ENCODE data around the gene CPED1.

The CPED1 gene

DNA sequence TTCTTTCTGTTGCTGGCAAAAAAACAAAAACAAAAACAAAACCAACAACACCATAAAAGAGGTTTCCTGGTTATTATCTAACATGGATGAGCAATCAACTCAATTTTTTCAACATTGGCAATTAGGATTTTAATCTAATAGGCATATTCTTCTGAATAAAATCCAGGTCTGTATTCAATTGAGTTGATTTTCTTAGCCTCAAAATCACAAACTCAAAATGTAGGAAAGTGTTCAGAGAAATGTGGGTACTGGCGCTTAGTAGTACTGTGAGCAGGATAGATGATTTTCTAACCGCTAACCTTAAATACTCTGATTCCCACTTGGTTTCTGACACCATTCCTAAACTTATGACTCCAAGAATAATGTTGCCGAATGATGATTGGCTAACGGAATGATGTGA, 345.9 kb downstream of the CPED1 start:
- no peak overlapping the region for H2BK12ac ChIP-seq (ENCODE audit: low read length in 2 of 2)
- H3K27me3 ChIP-seq (ENCODE audit: control insufficient read depth in 1 of 2, insufficient read depth in 1 of 2, low read length in 2 of 2), result peaks cover under 1 to 11% of the 10 kb centered on the region in 2 experiments
- H3K9me3 ChIP-seq (ENCODE audit: control insufficient read depth, low read length), result no peaks in the 10 kb centered on the region
- no peak overlapping the region for H3K4me2 ChIP-seq (ENCODE audit: low read length, poor library complexity, severe bottlenecking)
- no peak overlapping the region for H2BK120ac ChIP-seq (ENCODE audit: low read depth, low read length)
- 100% methylated on average over 4 of the region's 4 CpGs for WGBS
- H3K14ac ChIP-seq (ENCODE audit: low read length in 2 of 2), result no peak overlapping the region
- DNase-seq, result no peak
- no peak overlapping the region for H3K9ac ChIP-seq (ENCODE audit: low read length)
- H2BK5ac ChIP-seq (ENCODE audit: low read depth, low read length, poor library complexity, severe bottlenecking), result no peak overlapping the region
- H3K27ac ChIP-seq (ENCODE audit: low read length, poor library complexity, severe bottlenecking), result no peak overlapping the region
- H2BK15ac ChIP-seq (ENCODE audit: low read depth, poor library complexity, severe bottlenecking), result no peak overlapping the region
- H3K23ac ChIP-seq (ENCODE audit: low read length in 2 of 2), result no peak overlapping the region
- H4K91ac ChIP-seq (ENCODE audit: low read length), result no peak overlapping the region
- no peak overlapping the region for H3K4ac ChIP-seq (ENCODE audit: low read depth in 1 of 2, low read length in 2 of 2)
- H3K36me3 ChIP-seq (ENCODE audit: control insufficient read depth in 1 of 2, insufficient read depth in 2 of 2, low read depth in 1 of 2, low read length in 2 of 2), result no peaks in the 10 kb centered on the region
- H3K4me1 ChIP-seq (ENCODE audit: control insufficient read depth, insufficient read depth, low read depth, low read length), result peaks cover 12% of the 10 kb centered on the region
- H3K79me1 ChIP-seq (replicated peaks; ENCODE audit: low read length, poor library complexity, severe bottlenecking), result no peaks in the 10 kb centered on the region
- H2AK5ac ChIP-seq (ENCODE audit: low read length, severe bottlenecking), result no peak overlapping the region
- H3K4me3 ChIP-seq (ENCODE audit: insufficient read depth in 1 of 2, low read depth in 1 of 2, low read length in 2 of 2), result no peak overlapping the region
- no peak overlapping the region for H4K8ac ChIP-seq (ENCODE audit: low read length)
- H3K18ac ChIP-seq (ENCODE audit: low read depth in 1 of 2, low read length in 2 of 2), result no peak overlapping the region
- no peak overlapping the region for H2AFZ ChIP-seq (ENCODE audit: low read depth, low read length)

DNA sequence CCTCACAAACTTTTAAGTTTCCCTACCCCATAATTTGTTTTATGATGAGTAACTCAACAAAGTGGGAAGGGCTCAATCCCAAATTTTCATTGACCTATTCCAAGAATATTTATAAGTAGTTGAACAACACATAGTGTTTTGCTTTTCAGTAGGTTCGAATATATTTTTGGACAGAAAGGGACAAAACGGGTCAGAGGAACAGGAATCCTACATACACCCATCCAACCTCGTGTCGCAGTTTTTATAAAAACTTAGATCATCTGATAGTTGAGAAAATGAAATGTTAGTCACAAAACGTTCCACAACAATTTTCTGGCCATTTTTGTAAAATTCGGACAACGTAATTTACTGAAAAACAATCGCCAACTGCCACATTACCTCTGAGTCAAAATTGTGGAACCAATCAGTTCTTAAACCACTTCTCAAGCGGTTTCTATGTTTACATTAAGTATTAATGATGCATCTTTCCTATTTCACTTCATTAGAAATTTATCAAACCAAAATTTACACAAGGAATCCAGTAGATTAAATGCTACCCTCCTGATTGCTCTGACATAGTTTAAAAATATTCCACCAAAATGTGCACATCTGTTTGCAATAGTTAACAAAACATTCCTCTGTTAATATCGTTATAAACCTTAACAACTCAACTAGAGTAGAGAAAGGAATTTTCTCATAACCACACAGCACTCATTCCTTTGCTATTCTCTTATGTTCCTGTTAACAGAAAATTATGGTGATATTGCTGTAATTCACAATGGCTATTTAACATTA, 346.6 kb downstream of the CPED1 start:
- Histone ChIP-seq H3K27me3 (ENCODE audit: control insufficient read depth in 1 of 2, insufficient read depth in 1 of 2, low read length in 2 of 2) (peaks cover 0 to 4% of the 10 kb centered on the region in 2 experiments), H3K18ac (ENCODE audit: low read depth in 1 of 2, low read length in 2 of 2) (no peak overlapping the region), H4K8ac (ENCODE audit: low read length) (no peak overlapping the region), H3K36me3 (ENCODE audit: control insufficient read depth in 1 of 2, insufficient read depth in 2 of 2, low read depth in 1 of 2, low read length in 2 of 2) (no peaks in the 10 kb centered on the region), H3K4me2 (ENCODE audit: low read length, poor library complexity, severe bottlenecking) (no peak overlapping the region), H3K23ac (ENCODE audit: low read length in 2 of 2) (no peak overlapping the region), H3K4me1 (ENCODE audit: control insufficient read depth, insufficient read depth, low read depth, low read length) (peaks cover 5% of the 10 kb centered on the region), H4K91ac (ENCODE audit: low read length) (no peak overlapping the region), H2BK120ac (ENCODE audit: low read depth, low read length) (no peak overlapping the region), H3K9me3 (ENCODE audit: control insufficient read depth, low read length) (no peaks in the 10 kb centered on the region), H2BK5ac (ENCODE audit: low read depth, low read length, poor library complexity, severe bottlenecking) (no peak overlapping the region), H2BK15ac (ENCODE audit: low read depth, poor library complexity, severe bottlenecking) (no peak overlapping the region), H3K9ac (ENCODE audit: low read length) (no peak overlapping the region), H3K27ac (ENCODE audit: low read length, poor library complexity, severe bottlenecking) (no peak overlapping the region), H3K14ac (ENCODE audit: low read length in 2 of 2) (no peak overlapping the region), H2AK5ac (ENCODE audit: low read length, severe bottlenecking) (no peak overlapping the region), H3K79me1 (replicated peaks; ENCODE audit: low read length, poor library complexity, severe bottlenecking) (no peaks in the 10 kb centered on the region), H2AFZ (ENCODE audit: low read depth, low read length) (no peak overlapping the region), H3K4ac (ENCODE audit: low read depth in 1 of 2, low read length in 2 of 2) (no peak overlapping the region), H2BK12ac (ENCODE audit: low read length in 2 of 2) (no peak overlapping the region), H3K4me3 (ENCODE audit: insufficient read depth in 1 of 2, low read depth in 1 of 2, low read length in 2 of 2) (no peak overlapping the region)
- DNase-seq, result no peak
- 91% methylated on average over 8 of the region's 10 CpGs for WGBS

DNA sequence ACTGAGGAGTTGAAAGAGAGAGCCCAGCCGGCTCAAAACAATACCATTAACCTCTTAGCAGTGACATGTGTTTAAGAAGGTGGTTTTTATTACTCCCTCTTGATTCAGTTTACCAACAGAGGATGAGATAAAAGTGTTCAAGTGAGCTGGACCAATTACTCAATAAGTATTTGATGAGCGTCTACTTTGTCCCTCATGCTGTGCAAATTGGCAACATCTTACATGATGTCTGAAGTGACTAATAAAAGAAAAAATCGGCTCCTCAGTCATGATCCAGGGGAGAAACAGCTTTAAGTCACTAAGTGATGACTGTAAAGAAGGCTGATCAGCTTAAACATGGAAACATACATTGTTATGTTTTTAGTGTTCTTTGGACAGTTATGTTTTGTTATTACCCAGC, 348.1 kb downstream of the CPED1 start:
- Histone ChIP-seq H3K9me3 (ENCODE audit: control insufficient read depth, low read length) (no peaks in the 10 kb centered on the region), H2AFZ (ENCODE audit: low read depth, low read length) (no peak overlapping the region), H4K91ac (ENCODE audit: low read length) (no peak overlapping the region), H3K14ac (ENCODE audit: low read length in 2 of 2) (no peak overlapping the region), H4K8ac (ENCODE audit: low read length) (no peak overlapping the region), H3K9ac (ENCODE audit: low read length) (no peak overlapping the region), H2BK15ac (ENCODE audit: low read depth, poor library complexity, severe bottlenecking) (no peak overlapping the region), H3K79me1 (replicated peaks; ENCODE audit: low read length, poor library complexity, severe bottlenecking) (no peaks in the 10 kb centered on the region), H2AK5ac (ENCODE audit: low read length, severe bottlenecking) (no peak overlapping the region), H3K4me2 (ENCODE audit: low read length, poor library complexity, severe bottlenecking) (no peak overlapping the region), H3K4me1 (ENCODE audit: control insufficient read depth, insufficient read depth, low read depth, low read length) (no peaks in the 10 kb centered on the region), H2BK12ac (ENCODE audit: low read length in 2 of 2) (no peak overlapping the region), H3K23ac (ENCODE audit: low read length in 2 of 2) (no peak overlapping the region), H3K27ac (ENCODE audit: low read length, poor library complexity, severe bottlenecking) (no peak overlapping the region), H2BK120ac (ENCODE audit: low read depth, low read length) (no peak overlapping the region), H3K36me3 (ENCODE audit: control insufficient read depth in 1 of 2, insufficient read depth in 2 of 2, low read depth in 1 of 2, low read length in 2 of 2) (no peaks in the 10 kb centered on the region), H3K4ac (ENCODE audit: low read depth in 1 of 2, low read length in 2 of 2) (no peak overlapping the region), H2BK5ac (ENCODE audit: low read depth, low read length, poor library complexity, severe bottlenecking) (no peak overlapping the region), H3K4me3 (ENCODE audit: insufficient read depth in 1 of 2, low read depth in 1 of 2, low read length in 2 of 2) (no peak overlapping the region), H3K27me3 (ENCODE audit: control insufficient read depth in 1 of 2, insufficient read depth in 1 of 2, low read length in 2 of 2) (no peaks in the 10 kb centered on the region), H3K18ac (ENCODE audit: low read depth in 1 of 2, low read length in 2 of 2) (no peak overlapping the region)
- WGBS, result 82% methylated on average over 2 of the region's 3 CpGs
- DNase-seq, result no peak

DNA sequence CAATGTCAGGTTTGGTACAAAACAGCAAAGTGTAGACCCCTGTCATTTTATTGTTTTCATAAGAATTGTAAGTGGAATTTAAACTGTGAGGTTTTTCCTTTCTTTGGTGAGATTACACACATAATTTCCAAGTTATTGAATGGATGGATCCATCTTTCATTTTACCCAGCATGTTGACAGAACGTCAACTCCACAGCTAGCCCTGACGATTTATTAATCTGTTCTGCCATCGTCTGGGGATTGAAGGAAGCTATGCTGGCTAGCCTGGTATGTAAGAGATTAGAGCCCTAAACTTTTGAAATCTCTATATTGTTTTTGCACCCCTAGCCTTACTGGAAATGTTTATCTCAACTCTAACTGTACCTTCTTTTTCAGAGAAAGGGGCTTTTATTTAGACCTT, 348.9 kb downstream of the CPED1 start:
- no peak overlapping the region for H3K23ac ChIP-seq (ENCODE audit: low read length in 2 of 2)
- no peak overlapping the region for H4K91ac ChIP-seq (ENCODE audit: low read length)
- no peak overlapping the region for H3K4ac ChIP-seq (ENCODE audit: low read depth in 1 of 2, low read length in 2 of 2)
- no peak overlapping the region for H2BK120ac ChIP-seq (ENCODE audit: low read depth, low read length)
- peaks cover 4% of the 10 kb centered on the region for H3K4me1 ChIP-seq (ENCODE audit: control insufficient read depth, insufficient read depth, low read depth, low read length)
- H2AK5ac ChIP-seq (ENCODE audit: low read length, severe bottlenecking), result no peak overlapping the region
- H3K4me3 ChIP-seq (ENCODE audit: insufficient read depth in 1 of 2, low read depth in 1 of 2, low read length in 2 of 2), result no peak overlapping the region
- no peaks in the 10 kb centered on the region for H3K9me3 ChIP-seq (ENCODE audit: control insufficient read depth, low read length)
- no peak overlapping the region for H2BK12ac ChIP-seq (ENCODE audit: low read length in 2 of 2)
- no peak overlapping the region for H4K8ac ChIP-seq (ENCODE audit: low read length)
- no peak overlapping the region for H3K14ac ChIP-seq (ENCODE audit: low read length in 2 of 2)
- H3K36me3 ChIP-seq (ENCODE audit: control insufficient read depth in 1 of 2, insufficient read depth in 2 of 2, low read depth in 1 of 2, low read length in 2 of 2), result peaks cover 0 to 3% of the 10 kb centered on the region in 2 experiments
- H2BK5ac ChIP-seq (ENCODE audit: low read depth, low read length, poor library complexity, severe bottlenecking), result no peak overlapping the region
- no peak overlapping the region for H3K18ac ChIP-seq (ENCODE audit: low read depth in 1 of 2, low read length in 2 of 2)
- no peak overlapping the region for H3K4me2 ChIP-seq (ENCODE audit: low read length, poor library complexity, severe bottlenecking)
- no peak overlapping the region for H2AFZ ChIP-seq (ENCODE audit: low read depth, low read length)
- no peaks in the 10 kb centered on the region for H3K27me3 ChIP-seq (ENCODE audit: control insufficient read depth in 1 of 2, insufficient read depth in 1 of 2, low read length in 2 of 2)
- DNase-seq, result no peak
- H3K27ac ChIP-seq (ENCODE audit: low read length, poor library complexity, severe bottlenecking), result no peak overlapping the region
- H2BK15ac ChIP-seq (ENCODE audit: low read depth, poor library complexity, severe bottlenecking), result no peak overlapping the region
- 70% methylated on average over 2 of the region's 3 CpGs for WGBS
- no peaks in the 10 kb centered on the region for H3K79me1 ChIP-seq (replicated peaks; ENCODE audit: low read length, poor library complexity, severe bottlenecking)
- H3K9ac ChIP-seq (ENCODE audit: low read length), result no peak overlapping the region

Measured in mesenchymal stem cell (in vitro differentiated cells and primary cell).